PC-3 (cell line): ENCODE data around the gene ALKBH8. TPM values are rescaled to one million over a fixed set of nuclear protein-coding genes. Genes with fewer than 3 reads are reported as not detected.
A peak's percentile ranks its signal among the peaks of the same experiment; 100 is the strongest.

ENCODE experiments used
- ATAC-seq: fragments of 200-7000 bp; cut with Tn5 transposase; 2 replicates; pipeline ENCODE4 v1.9.1; 2020; ENCODE audit warnings: mild to moderate bottlenecking, moderate library complexity
- BruUV-seq: library from RNA; stranded (reverse); fragments of 400-500 nt; replicated peaks from 2 replicates; lab custom pipeline; 2021; lab: Mats Ljungman, UMichigan
- CTCF ChIA-PET: fragments of 300-600 bp; sonication (Branson Sonifier 250); formaldehyde crosslinking; loops from one replicate; lab custom pipeline; 2022; ENCODE audit warnings: antibody characterized with exemption; lab: Charles Lee
- POLR2A ChIA-PET: fragments of 300-600 bp; sonication (Branson Sonifier 250); formaldehyde crosslinking; loops from one replicate; lab custom pipeline; 2022; ENCODE audit warnings: antibody characterized with exemption; ENCODE audit not compliant: unreplicated experiment; lab: Charles Lee
- DNase-seq: peaks from one replicate; pipeline ENCODE4 v3.0.0-alpha.2; 2015
- H2AFZ ChIP-seq: fragments of 300-600 bp; sonication (generic); 2 replicates; pipeline ENCODE4 v1.6.0; 2016; ENCODE audit warnings: antibody characterized with exemption, low read length
- H3F3A ChIP-seq: fragments of 300-600 bp; sonication (generic); one replicate; pipeline ENCODE4 v1.6.0; 2017; ENCODE audit warnings: antibody characterized with exemption, low read length, control low read depth, mild to moderate bottlenecking; ENCODE audit not compliant: unreplicated experiment
- H3K27ac ChIP-seq: fragments of 300-600 bp; sonication (generic); 2 replicates; pipeline ENCODE4 v1.5.1; 2016; ENCODE audit warnings: mild to moderate bottlenecking, low read length
- H3K27me3 ChIP-seq: fragments of 300-600 bp; sonication (generic); 2 replicates; pipeline ENCODE4 v1.6.1; 2016; ENCODE audit warnings: low read length, mixed read lengths
- H3K36me3 ChIP-seq: fragments of 300-600 bp; sonication (generic); 2 replicates; pipeline ENCODE4 v1.6.1; 2016; ENCODE audit warnings: low read depth, mixed run types, low read length, mixed read lengths
- H3K4me1 ChIP-seq: fragments of 300-600 bp; sonication (generic); 2 replicates; pipeline ENCODE4 v1.5.1; 2016; ENCODE audit warnings: low read length; ENCODE audit not compliant: insufficient read depth
- H3K4me2 ChIP-seq: fragments of 300-600 bp; sonication (generic); 2 replicates; pipeline ENCODE4 v1.6.0; 2016; ENCODE audit warnings: low read length
- H3K4me3 ChIP-seq: fragments of 300-600 bp; sonication (generic); 2 replicates; pipeline ENCODE4 v1.5.1; 2016; ENCODE audit warnings: mild to moderate bottlenecking, low read length, mixed read lengths
- H3K79me2 ChIP-seq: fragments of 300-600 bp; sonication (generic); 2 replicates; pipeline ENCODE4 v1.6.1; 2017; ENCODE audit warnings: low read length, mixed read lengths
- H3K9ac ChIP-seq: fragments of 300-600 bp; sonication (generic); 2 replicates; pipeline ENCODE4 v1.6.0; 2016; ENCODE audit warnings: mild to moderate bottlenecking, low read length
- H3K9me2 ChIP-seq: fragments of 300-600 bp; sonication (generic); replicated peaks from 2 replicates; pipeline ENCODE4 v1.6.1; 2016; ENCODE audit warnings: mixed run types, low read length, mixed read lengths
- H3K9me3 ChIP-seq: fragments of 300-600 bp; sonication (generic); 2 replicates; pipeline ENCODE4 v1.6.1; 2016; ENCODE audit warnings: low read length, mixed read lengths
- H4K20me1 ChIP-seq: fragments of 300-600 bp; sonication (generic); 2 replicates; pipeline ENCODE4 v1.6.1; 2016; ENCODE audit warnings: low read length, mixed read lengths
- EZH2 ChIP-seq: fragments of 300-600 bp; sonication (generic); IDR thresholded peaks from one replicate; pipeline ENCODE4 v1.6.1; 2017; ENCODE audit warnings: antibody characterized with exemption, mild to moderate bottlenecking, low read length; ENCODE audit not compliant: unreplicated experiment
- EZH2phosphoT487 ChIP-seq: fragments of 300-600 bp; sonication (generic); IDR thresholded peaks from 2 replicates; pipeline ENCODE4 v1.6.1; 2018; ENCODE audit warnings: mild to moderate bottlenecking, antibody characterized with exemption, low read length, borderline replicate concordance
- intact Hi-C: fragments of 100-400 bp; cut with micrococcal nuclease; formaldehyde crosslinking; loops from 2 replicates; pipeline ENCODE4 v1.9.0; 2023
- total RNA-seq: library from RNA; depleted of rRNA; stranded (reverse); fragments of >200 nt; gene quantifications from 2 replicates; pipeline ENCODE4 v1.2.3, GENCODE V29; 2014
- TF ChIP-seq, protein P1 (sequence below): fragments of 300-600 bp; sonication (generic); conservative IDR thresholded peaks from 2 replicates; pipeline ENCODE4 v1.5.1; 2017; ENCODE audit warnings: antibody characterized with exemption, low read depth, mild to moderate bottlenecking, low read length

Gene ALKBH8
- total RNA-seq, 1 experiment from 2014 or later = 14.3 TPM

GRCh38 chr11:107562647-107563208 is 2.8 kb downstream of the ALKBH8 start:
- BruUV-seq = no TSS peak
- Histone ChIP-seq H2AFZ (no peak overlapping the region), H3K79me2 (peaks cover 34% of the 10 kb centered on the region), H3K4me3 (peak overlapping the region; percentile 32; the same call in 1 of the 2 replicates), H4K20me1 (no peaks in the 10 kb centered on the region), H3K9me3 (no peaks in the 10 kb centered on the region), H3K4me2 (peak overlapping the region; percentile 86), H3K27ac (peak overlapping the region; percentile 92), H3K9me2 (no peaks in the 10 kb centered on the region), H3K27me3 (no peaks in the 10 kb centered on the region), H3K9ac (peak overlapping the region; percentile 71), H3K4me1 (peaks cover 48% of the 10 kb centered on the region), H3F3A (peaks cover 19% of the 10 kb centered on the region), H3K36me3 (0 out of 2 replicates have a peak, but pooled peaks cover 6% of the 10 kb centered on the region)
- intact Hi-C loops = loop anchor here (1.0 to 2.0 kb wide), 3 partner anchors 14 to 127 kb away; no protein-coding TSS in a partner anchor
- ChIA-PET POLR2A (interaction anchor here (1.1 kb wide), 2 partner anchors 13 to 105 kb away, joined by 4 to 6 read pairs; partner anchors contain the start of gene CWF19L2), CTCF (interaction anchor here (0.5 to 1.7 kb wide), 14 partner anchors 11 to 371 kb away, joined by 3 to 12 read pairs (median 6); no protein-coding TSS in a partner anchor)
- TF ChIP-seq EZH2phosphoT487 (no peak), EZH2 (no peak)
- TF ChIP-seq, protein P1, sequence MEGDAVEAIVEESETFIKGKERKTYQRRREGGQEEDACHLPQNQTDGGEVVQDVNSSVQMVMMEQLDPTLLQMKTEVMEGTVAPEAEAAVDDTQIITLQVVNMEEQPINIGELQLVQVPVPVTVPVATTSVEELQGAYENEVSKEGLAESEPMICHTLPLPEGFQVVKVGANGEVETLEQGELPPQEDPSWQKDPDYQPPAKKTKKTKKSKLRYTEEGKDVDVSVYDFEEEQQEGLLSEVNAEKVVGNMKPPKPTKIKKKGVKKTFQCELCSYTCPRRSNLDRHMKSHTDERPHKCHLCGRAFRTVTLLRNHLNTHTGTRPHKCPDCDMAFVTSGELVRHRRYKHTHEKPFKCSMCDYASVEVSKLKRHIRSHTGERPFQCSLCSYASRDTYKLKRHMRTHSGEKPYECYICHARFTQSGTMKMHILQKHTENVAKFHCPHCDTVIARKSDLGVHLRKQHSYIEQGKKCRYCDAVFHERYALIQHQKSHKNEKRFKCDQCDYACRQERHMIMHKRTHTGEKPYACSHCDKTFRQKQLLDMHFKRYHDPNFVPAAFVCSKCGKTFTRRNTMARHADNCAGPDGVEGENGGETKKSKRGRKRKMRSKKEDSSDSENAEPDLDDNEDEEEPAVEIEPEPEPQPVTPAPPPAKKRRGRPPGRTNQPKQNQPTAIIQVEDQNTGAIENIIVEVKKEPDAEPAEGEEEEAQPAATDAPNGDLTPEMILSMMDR = no peak
- ATAC-seq (peak; percentile 65), DNase-seq (peak; percentile 99)

DNA sequence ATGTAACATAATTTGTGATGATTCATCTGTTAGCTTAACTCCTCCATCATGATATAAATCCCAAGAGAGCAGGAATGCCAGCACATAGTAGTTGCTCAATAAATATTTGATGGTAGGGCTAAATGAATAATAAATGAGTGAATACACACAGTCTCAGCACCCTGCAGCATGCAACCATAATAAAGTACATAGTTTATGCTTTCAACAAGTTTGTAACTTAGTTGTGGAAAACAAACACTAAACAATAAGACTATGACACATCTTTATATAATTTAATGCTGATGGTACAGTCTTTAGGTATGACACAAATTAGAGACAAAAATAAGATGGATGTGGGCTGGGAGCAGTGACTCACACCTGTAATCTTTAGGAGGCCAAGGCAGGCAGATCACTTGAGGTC is 3.8 kb downstream of the ALKBH8 start:
- POLR2A ChIA-PET = no interaction called here
- H3K9ac ChIP-seq = peak overlapping the region; percentile 71
- TF ChIP-seq, protein P1 = no peak
- no peak for TF ChIP-seq EZH2
- TF ChIP-seq EZH2phosphoT487 = no peak
- peak overlapping the region; percentile 86; the same call in 1 of the 2 replicates for H3K4me2 ChIP-seq
- H3K9me2 ChIP-seq = no peaks in the 10 kb centered on the region
- no peak overlapping the region for H3K4me3 ChIP-seq
- peak overlapping the region; percentile 92 for H3K27ac ChIP-seq
- no peaks in the 10 kb centered on the region for H3K27me3 ChIP-seq
- H2AFZ ChIP-seq = no peak overlapping the region
- peaks cover 48% of the 10 kb centered on the region for H3K4me1 ChIP-seq
- peaks cover 6% of the 10 kb centered on the region; the same call in 1 of the 2 replicates for H3K36me3 ChIP-seq
- H4K20me1 ChIP-seq = no peaks in the 10 kb centered on the region
- DNase-seq = peak; percentile 95
- no peaks in the 10 kb centered on the region for H3K9me3 ChIP-seq
- peaks cover 34% of the 10 kb centered on the region for H3K79me2 ChIP-seq
- CTCF ChIA-PET = no interaction called here
- H3F3A ChIP-seq = peaks cover 19% of the 10 kb centered on the region
- no TSS peak for BruUV-seq
- ATAC-seq = peak; percentile 27
- intact Hi-C loops = loop anchor here (2.0 kb wide), 2 partner anchors 13 to 43 kb away; no protein-coding TSS in a partner anchor

DNA sequence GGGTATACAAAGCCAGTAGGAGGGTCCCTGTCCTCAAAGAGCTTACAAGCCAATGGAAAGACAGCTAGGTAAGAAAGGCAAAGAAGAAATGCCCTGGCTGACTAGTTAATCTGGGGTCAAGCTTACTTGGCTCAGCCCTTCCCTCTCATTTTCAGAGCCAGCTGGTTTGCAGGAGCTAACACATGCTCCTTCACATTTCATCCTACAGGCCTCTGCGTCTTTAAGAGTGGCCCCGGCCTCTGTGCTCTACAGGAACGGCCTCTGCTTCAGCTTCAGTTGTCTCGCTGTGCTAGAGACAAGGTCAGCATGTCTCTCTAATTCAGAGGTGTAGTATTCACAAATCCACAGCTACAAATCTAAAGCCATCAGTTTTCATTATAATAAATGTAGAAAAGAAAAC is 15.2 kb downstream of the ALKBH8 start:
- ChIA-PET POLR2A (interaction anchor here (1.0 kb wide), 1 partner anchor 13 kb away, joined by 6 read pairs; no protein-coding TSS in a partner anchor), CTCF (interaction anchor here (0.9 to 1.9 kb wide), 3 partner anchors 13 to 146 kb away, joined by 5 to 11 read pairs (median 5); no protein-coding TSS in a partner anchor)
- ATAC-seq (no peak), DNase-seq (no peak)
- no peak overlapping the region for H3K4me2 ChIP-seq
- peaks cover 8% of the 10 kb centered on the region for H3F3A ChIP-seq
- no peaks in the 10 kb centered on the region for H4K20me1 ChIP-seq
- no peak overlapping the region for H3K9ac ChIP-seq
- no peak overlapping the region for H3K4me3 ChIP-seq
- no peak overlapping the region for H3K27ac ChIP-seq
- no peaks in the 10 kb centered on the region for H3K9me3 ChIP-seq
- H3K79me2 ChIP-seq = no peaks in the 10 kb centered on the region
- intact Hi-C loops = no loop called here
- no TSS peak for BruUV-seq
- H3K27me3 ChIP-seq = no peaks in the 10 kb centered on the region
- no peak overlapping the region for H2AFZ ChIP-seq
- no peaks in the 10 kb centered on the region for H3K9me2 ChIP-seq
- no peak for TF ChIP-seq EZH2
- TF ChIP-seq, protein P1 = no peak
- TF ChIP-seq EZH2phosphoT487 = no peak
- H3K36me3 ChIP-seq = peaks cover 42% of the 10 kb centered on the region
- peaks cover 12% of the 10 kb centered on the region for H3K4me1 ChIP-seq
